Omental fat pad (tissue), 4 donors: ENCODE measurements around the gene JAKMIP1. TPM values are rescaled to one million over a fixed set of nuclear protein-coding genes. Genes with fewer than 3 reads are reported as not detected.

Source experiments
- ATAC-seq: fragments of 150-250 bp; one replicate; pipeline ENCODE4 v1.9.1; 2016; ENCODE audit warnings: mild to moderate bottlenecking, moderate library complexity; ENCODE audit not compliant: low FRiP score
- DNase-seq: peaks from one replicate; pipeline ENCODE4 v3.0.0-alpha.2; 2019; ENCODE audit warnings: low spot score
- total RNA-seq, 4 donors: library from RNA; depleted of rRNA; stranded (reverse); fragments of >200 nt; gene quantifications; one replicate each; pipeline ENCODE4 v1.1.0, GENCODE V29; 2016
- TF ChIP-seq, protein P1 (sequence below), 3 donors: fragments of 450-650 bp; IDR thresholded peaks; one replicate each; pipeline ENCODE4 v1.5.1; 2016 to 2017; ENCODE audit warnings: antibody characterized with exemption in 3 of 3, mild to moderate bottlenecking in 3 of 3, moderate library complexity in 2 of 3

JAKMIP1 gene
- total RNA-seq, 4 donors from 2014 or later = 0.48 to 1.0 (median 0.63) TPM; not detected in 1

DNA sequence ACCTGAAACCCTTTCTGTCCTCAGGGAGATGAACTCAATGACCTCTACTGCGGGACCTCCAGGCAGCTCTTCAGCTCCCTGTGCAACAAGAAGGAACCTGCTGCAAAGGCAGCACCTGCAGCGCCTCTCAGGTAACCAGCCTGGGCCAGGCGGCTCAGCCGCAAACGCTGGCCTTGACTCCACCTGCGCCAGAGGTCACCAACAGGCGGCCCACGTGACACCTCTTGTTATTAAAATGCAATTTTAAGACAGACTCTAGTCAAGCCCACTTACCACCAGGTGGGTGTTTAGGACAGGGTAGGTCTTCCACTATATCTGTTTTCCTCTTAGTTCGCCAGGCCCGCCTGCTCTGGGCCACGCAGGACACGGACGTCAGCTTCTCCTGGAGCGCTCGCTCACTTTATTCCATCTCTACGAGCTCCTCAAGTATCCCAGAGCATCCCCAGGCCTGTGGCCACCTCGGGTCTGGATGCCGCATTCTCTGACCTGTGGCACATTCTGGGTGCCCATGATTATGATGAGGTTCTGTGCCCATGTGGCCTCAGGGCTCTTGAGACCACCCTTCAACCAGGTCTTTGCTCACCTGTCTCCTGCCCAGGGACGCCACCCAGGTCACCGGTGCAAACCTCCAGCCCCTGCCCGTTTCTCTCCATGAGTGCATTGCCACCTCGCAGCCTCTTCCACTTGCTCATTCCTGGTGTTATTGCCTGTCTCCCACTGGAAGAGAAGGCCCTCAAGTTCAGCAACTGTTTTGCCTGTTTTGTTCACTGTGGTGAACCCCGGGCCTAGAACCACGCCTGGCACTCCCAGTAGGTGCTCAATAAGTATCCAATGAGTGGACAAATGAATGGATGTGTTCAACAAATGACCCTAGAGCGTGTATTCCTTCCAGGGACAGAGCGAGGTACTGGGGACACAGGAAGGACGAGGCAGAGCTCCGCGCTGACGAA, 32.8 kb upstream of the JAKMIP1 start:
- DNase-seq = no peak

DNA sequence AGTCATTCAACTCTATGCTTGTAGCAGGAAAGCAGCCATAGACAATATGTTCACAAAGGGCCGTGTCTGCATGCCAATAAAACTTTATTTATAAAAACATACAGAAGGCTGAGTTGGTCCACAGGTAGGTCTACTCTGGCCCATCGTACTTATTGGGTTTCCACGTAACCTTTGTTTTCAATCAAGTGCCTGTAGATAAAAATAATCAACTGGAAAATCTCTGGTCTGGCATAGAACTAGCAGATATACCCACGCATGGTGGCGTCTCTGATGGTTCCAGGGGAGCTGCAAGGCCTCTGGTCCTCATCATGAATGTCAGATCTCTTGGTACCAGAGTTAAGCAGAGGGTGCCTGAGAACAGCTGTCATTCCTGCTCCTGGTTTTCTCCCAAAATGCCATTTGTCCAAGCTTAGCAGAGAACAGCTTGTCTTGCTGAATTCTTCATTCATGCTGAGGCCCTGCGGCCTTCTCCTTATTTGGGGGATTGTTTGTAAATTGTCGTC, 31.4 kb upstream of the JAKMIP1 start:
- DNase-seq (no peak), ATAC-seq (no peak)
- TF ChIP-seq, protein P1, sequence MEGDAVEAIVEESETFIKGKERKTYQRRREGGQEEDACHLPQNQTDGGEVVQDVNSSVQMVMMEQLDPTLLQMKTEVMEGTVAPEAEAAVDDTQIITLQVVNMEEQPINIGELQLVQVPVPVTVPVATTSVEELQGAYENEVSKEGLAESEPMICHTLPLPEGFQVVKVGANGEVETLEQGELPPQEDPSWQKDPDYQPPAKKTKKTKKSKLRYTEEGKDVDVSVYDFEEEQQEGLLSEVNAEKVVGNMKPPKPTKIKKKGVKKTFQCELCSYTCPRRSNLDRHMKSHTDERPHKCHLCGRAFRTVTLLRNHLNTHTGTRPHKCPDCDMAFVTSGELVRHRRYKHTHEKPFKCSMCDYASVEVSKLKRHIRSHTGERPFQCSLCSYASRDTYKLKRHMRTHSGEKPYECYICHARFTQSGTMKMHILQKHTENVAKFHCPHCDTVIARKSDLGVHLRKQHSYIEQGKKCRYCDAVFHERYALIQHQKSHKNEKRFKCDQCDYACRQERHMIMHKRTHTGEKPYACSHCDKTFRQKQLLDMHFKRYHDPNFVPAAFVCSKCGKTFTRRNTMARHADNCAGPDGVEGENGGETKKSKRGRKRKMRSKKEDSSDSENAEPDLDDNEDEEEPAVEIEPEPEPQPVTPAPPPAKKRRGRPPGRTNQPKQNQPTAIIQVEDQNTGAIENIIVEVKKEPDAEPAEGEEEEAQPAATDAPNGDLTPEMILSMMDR (IDR thresholded peaks at IDR 0.05) = no peak

More for the DNA sequence above, 32.8 kb upstream of the JAKMIP1 start:
- TF ChIP-seq, protein P1 (IDR thresholded peaks at IDR 0.05) = no peak
- no peak for ATAC-seq

- no peak for DNase-seq
Measured at GRCh38 chr4:6230827-6231662, 30.7 kb upstream of the JAKMIP1 start.

GRCh38 chr4:6230502-6230785, 30.1 kb upstream of the JAKMIP1 start:
- DNase-seq = no peak
- TF ChIP-seq, protein P1 (IDR thresholded peaks at IDR 0.05) = no peak
- no peak for ATAC-seq

More at GRCh38 chr4:6230827-6231662, 30.7 kb upstream of the JAKMIP1 start:
- TF ChIP-seq, protein P1 (IDR thresholded peaks at IDR 0.05) = no peak
- ATAC-seq = no peak

- ATAC-seq = no peak
- DNase-seq = no peak
- TF ChIP-seq, protein P1 (IDR thresholded peaks at IDR 0.05) = no peak
Measured at GRCh38 chr4:6229671-6230501, 29.5 kb upstream of the JAKMIP1 start.

GRCh38 chr4:6229095-6229494, 28.7 kb upstream of the JAKMIP1 start:
- DNase-seq = no peak
- TF ChIP-seq, protein P1 (IDR thresholded peaks at IDR 0.05) = no peak
- no peak for ATAC-seq
